Activated naive CD8-positive, alpha-beta T cell treated with anti-CD3 and anti-CD28 coated beads, Interleukin-2, amount 50 U/mL, for 24 hours (primary cell): ENCODE results near the gene TRAIP.

Source experiments
- ATAC-seq: fragments of 150-1000 bp; cut with Tn5 transposase; one replicate; pipeline ENCODE4 v1.10.0; 2021
- DNase-seq: peaks from one replicate; pipeline ENCODE4 v3.0.0; 2021
- H3K27ac Mint-ChIP-seq: one replicate; pipeline ENCODE4 v1.8.0; 2021; ENCODE audit warnings: mild to moderate bottlenecking, mixed read lengths
- H3K27me3 Mint-ChIP-seq: one replicate; pipeline ENCODE4 v1.8.0; 2021; ENCODE audit warnings: mixed read lengths
- H3K36me3 Mint-ChIP-seq: one replicate; pipeline ENCODE4 v1.8.0; 2021; ENCODE audit warnings: low read depth, mixed read lengths
- H3K4me1 Mint-ChIP-seq: one replicate; pipeline ENCODE4 v1.8.0; 2021; ENCODE audit warnings: mixed read lengths
- H3K4me3 Mint-ChIP-seq: one replicate; pipeline ENCODE4 v1.8.0; 2021; ENCODE audit warnings: mild to moderate bottlenecking, moderate library complexity, mixed read lengths
- H3K9me3 Mint-ChIP-seq: one replicate; pipeline ENCODE4 v1.8.0; 2021; ENCODE audit warnings: mixed read lengths

The TRAIP gene

GRCh38 chr3:49813497-49814174 lies 42.7 kb downstream of the TRAIP start, which contains the start of gene UBA7:
Gene UBA7 (minus strand): TSS chr3:49813953. CDS start chr3:49813787, 166 bp downstream.
- H3K9me3 Mint-ChIP-seq = no peaks in the 10 kb centered on the region
- ATAC-seq = peak; percentile 81

GRCh38 chr3:49812916-49813496 lies 43.4 kb downstream of the TRAIP start:
- H3K27ac Mint-ChIP-seq = peak overlapping the region; percentile 91
- H3K27me3 Mint-ChIP-seq = no peaks in the 10 kb centered on the region
- no peaks in the 10 kb centered on the region for H3K36me3 Mint-ChIP-seq
- H3K4me3 Mint-ChIP-seq = peak overlapping the region; percentile 86
- ATAC-seq (peak; percentile 6), DNase-seq (no peak)
- H3K9me3 Mint-ChIP-seq = no peaks in the 10 kb centered on the region
- H3K4me1 Mint-ChIP-seq = peaks cover 31% of the 10 kb centered on the region

More at GRCh38 chr3:49813497-49814174, 42.7 kb downstream of the TRAIP start, which contains the start of gene UBA7:
- peak; percentile 36 for DNase-seq
- Mint-ChIP-seq H3K27ac (peak within 1 kb of the TSS; percentile 91), H3K27me3 (no peaks in the 10 kb centered on the region), H3K4me1 (peaks cover 25% of the 10 kb centered on the region), H3K4me3 (peak within 1 kb of the TSS; percentile 86), H3K36me3 (no peaks in the 10 kb centered on the region)

- Mint-ChIP-seq H3K36me3 (no peaks in the 10 kb centered on the region), H3K27ac (peak overlapping the region; percentile 74), H3K9me3 (no peaks in the 10 kb centered on the region), H3K4me3 (no peak overlapping the region), H3K27me3 (no peaks in the 10 kb centered on the region), H3K4me1 (peaks cover 52% of the 10 kb centered on the region)
- DNase-seq (no peak), ATAC-seq (no peak)
Measured at GRCh38 chr3:49807431-49808114, 48.8 kb downstream of the TRAIP start.

- Mint-ChIP-seq H3K27me3 (peaks cover 6% of the 10 kb centered on the region), H3K9me3 (no peaks in the 10 kb centered on the region), H3K4me1 (peaks cover 57% of the 10 kb centered on the region), H3K4me3 (no peak overlapping the region), H3K27ac (peak overlapping the region; percentile 18), H3K36me3 (no peaks in the 10 kb centered on the region)
- DNase-seq (no peak), ATAC-seq (no peak)
Measured at GRCh38 chr3:49806850-49807249, 49.5 kb downstream of the TRAIP start.

GRCh38 chr3:49805897-49806701 lies 50.3 kb downstream of the TRAIP start:
- H3K9me3 Mint-ChIP-seq = no peaks in the 10 kb centered on the region
- no peak overlapping the region for H3K4me3 Mint-ChIP-seq
- H3K27me3 Mint-ChIP-seq = peaks cover 10% of the 10 kb centered on the region
- DNase-seq (peak; percentile 49), ATAC-seq (no peak)
- peaks cover 54% of the 10 kb centered on the region for H3K4me1 Mint-ChIP-seq
- no peaks in the 10 kb centered on the region for H3K36me3 Mint-ChIP-seq
- peak overlapping the region; percentile 66 for H3K27ac Mint-ChIP-seq

- H3K27me3 Mint-ChIP-seq = peaks cover 10% of the 10 kb centered on the region
- H3K4me1 Mint-ChIP-seq = peaks cover 54% of the 10 kb centered on the region
- H3K36me3 Mint-ChIP-seq = no peaks in the 10 kb centered on the region
- H3K27ac Mint-ChIP-seq = peak overlapping the region; percentile 66
- ATAC-seq (no peak), DNase-seq (no peak)
- no peaks in the 10 kb centered on the region for H3K9me3 Mint-ChIP-seq
- H3K4me3 Mint-ChIP-seq = no peak overlapping the region
Measured at GRCh38 chr3:49805367-49805782, 51.0 kb downstream of the TRAIP start.

- Mint-ChIP-seq H3K4me1 (peaks cover 54% of the 10 kb centered on the region), H3K27me3 (peaks cover 12% of the 10 kb centered on the region), H3K36me3 (no peaks in the 10 kb centered on the region), H3K9me3 (no peaks in the 10 kb centered on the region), H3K4me3 (peak overlapping the region; percentile 88), H3K27ac (peak overlapping the region; percentile 66)
- DNase-seq (no peak), ATAC-seq (no peak)
Measured at GRCh38 chr3:49804141-49805041, 52.0 kb downstream of the TRAIP start.

GRCh38 chr3:49803465-49804140 lies 52.8 kb downstream of the TRAIP start:
- Mint-ChIP-seq H3K4me3 (peak overlapping the region; percentile 88), H3K27me3 (peaks cover 12% of the 10 kb centered on the region), H3K27ac (no peak overlapping the region), H3K9me3 (no peaks in the 10 kb centered on the region), H3K36me3 (no peaks in the 10 kb centered on the region), H3K4me1 (peaks cover 52% of the 10 kb centered on the region)
- peak; percentile 53 for DNase-seq
- ATAC-seq = peak; percentile 8

GRCh38 chr3:49802719-49803464 lies 53.5 kb downstream of the TRAIP start, which contains the start of gene INKA1:
Gene INKA1 (plus strand): TSS chr3:49803261. CDS start chr3:49803393, 132 bp downstream.
- Mint-ChIP-seq H3K36me3 (no peaks in the 10 kb centered on the region), H3K9me3 (no peaks in the 10 kb centered on the region), H3K27ac (peak within 1 kb of the TSS; percentile 75), H3K27me3 (peaks cover 12% of the 10 kb centered on the region), H3K4me3 (peak within 1 kb of the TSS; percentile 88), H3K4me1 (peaks cover 45% of the 10 kb centered on the region)
- peak; percentile 92 for DNase-seq
- peak; percentile 85 for ATAC-seq

- Mint-ChIP-seq H3K36me3 (no peaks in the 10 kb centered on the region), H3K27me3 (peaks cover 12% of the 10 kb centered on the region), H3K9me3 (no peaks in the 10 kb centered on the region), H3K27ac (no peak overlapping the region), H3K4me3 (no peak overlapping the region), H3K4me1 (peaks cover 28% of the 10 kb centered on the region)
- no peak for DNase-seq
- no peak for ATAC-seq
Measured at GRCh38 chr3:49801160-49801559, 55.2 kb downstream of the TRAIP start.

GRCh38 chr3:49799761-49800160 lies 56.6 kb downstream of the TRAIP start, which contains the start of gene CDHR4:
Gene CDHR4 (minus strand): TSS chr3:49799873. CDS start chr3:49799812, 61 bp downstream.
- H3K27ac Mint-ChIP-seq = no peak within 1 kb of the TSS
- no peak for DNase-seq
- H3K27me3 Mint-ChIP-seq = peaks cover 12% of the 10 kb centered on the region
- H3K4me3 Mint-ChIP-seq = no peak within 1 kb of the TSS
- H3K4me1 Mint-ChIP-seq = peaks cover 15% of the 10 kb centered on the region
- H3K9me3 Mint-ChIP-seq = no peaks in the 10 kb centered on the region
- H3K36me3 Mint-ChIP-seq = no peaks in the 10 kb centered on the region
- no peak for ATAC-seq

- peaks cover 12% of the 10 kb centered on the region for H3K27me3 Mint-ChIP-seq
- DNase-seq (no peak), ATAC-seq (no peak)
- no peaks in the 10 kb centered on the region for H3K9me3 Mint-ChIP-seq
- H3K4me1 Mint-ChIP-seq = peaks cover 10% of the 10 kb centered on the region
- H3K36me3 Mint-ChIP-seq = no peaks in the 10 kb centered on the region
- no peak overlapping the region for H3K4me3 Mint-ChIP-seq
- H3K27ac Mint-ChIP-seq = no peak overlapping the region
Measured at GRCh38 chr3:49799105-49799504, 57.3 kb downstream of the TRAIP start.
